Trophoblast cell (in vitro differentiated cells and primary cell): ENCODE measurements around the gene FBXO42.

Experiments used
- DNase-seq, 2 donors: peaks; one replicate each; pipeline ENCODE4 v3.0.0-alpha.2; 2016
- H2AFZ ChIP-seq: 2 replicates; pipeline ENCODE4 v1.6.1; 2013; ENCODE audit warnings: low read length, moderate library complexity, mild to moderate bottlenecking; ENCODE audit not compliant: insufficient read depth, poor library complexity
- H2AK5ac ChIP-seq: 2 replicates; pipeline ENCODE4 v1.6.1; 2013; ENCODE audit warnings: mild to moderate bottlenecking, low read length
- H2BK120ac ChIP-seq: 2 replicates; pipeline ENCODE4 v1.6.1; 2013; ENCODE audit warnings: low read length, mild to moderate bottlenecking, moderate library complexity; ENCODE audit not compliant: insufficient read depth, poor library complexity
- H2BK12ac ChIP-seq: 2 replicates; pipeline ENCODE4 v1.6.1; 2013; ENCODE audit warnings: mild to moderate bottlenecking, low read length, moderate library complexity
- H2BK5ac ChIP-seq: 2 replicates; pipeline ENCODE4 v1.6.1; 2013; ENCODE audit warnings: low read length, low read depth, moderate library complexity, mild to moderate bottlenecking; ENCODE audit not compliant: poor library complexity
- H3K14ac ChIP-seq: 2 replicates; pipeline ENCODE4 v1.6.1; 2013; ENCODE audit warnings: mild to moderate bottlenecking, low read length
- H3K18ac ChIP-seq: 2 replicates; pipeline ENCODE4 v1.6.1; 2013; ENCODE audit warnings: mild to moderate bottlenecking, low read length
- H3K23ac ChIP-seq: 2 replicates; pipeline ENCODE4 v1.6.1; 2013; ENCODE audit warnings: low read length
- H3K27ac ChIP-seq: 2 replicates; pipeline ENCODE4 v1.5.1; 2013; ENCODE audit warnings: low read depth, mild to moderate bottlenecking, inconsistent platforms, low read length, moderate library complexity
- H3K27me3 ChIP-seq: 2 replicates; pipeline ENCODE4 v1.6.1; 2013; ENCODE audit warnings: inconsistent platforms, mild to moderate bottlenecking, low read length, moderate library complexity; ENCODE audit not compliant: insufficient read depth
- H3K36me3 ChIP-seq, 2 experiments: 1 replicate in 1 of 2; 2 replicates in 1 of 2; pipeline ENCODE4 v1.6.1; 2013; ENCODE audit warnings: low read length in 2 of 2, mild to moderate bottlenecking in 2 of 2, moderate library complexity in 1 of 2; ENCODE audit not compliant: insufficient read depth in 2 of 2, control insufficient read depth in 1 of 2
- H3K4ac ChIP-seq: 2 replicates; pipeline ENCODE4 v1.6.1; 2013; ENCODE audit warnings: low read depth, mild to moderate bottlenecking, low read length, moderate library complexity
- H3K4me1 ChIP-seq, 2 experiments: 1 replicate in 1 of 2; 2 replicates in 1 of 2; pipeline ENCODE4 v1.6.1; 2013; ENCODE audit warnings: low read length in 2 of 2, mild to moderate bottlenecking in 2 of 2, moderate library complexity in 1 of 2; ENCODE audit not compliant: insufficient read depth in 2 of 2, control insufficient read depth in 1 of 2
- H3K4me2 ChIP-seq: 2 replicates; pipeline ENCODE4 v1.6.1; 2013; ENCODE audit warnings: inconsistent platforms, mild to moderate bottlenecking, low read length, moderate library complexity
- H3K4me3 ChIP-seq: 2 replicates; pipeline ENCODE4 v1.5.1; 2013; ENCODE audit warnings: mild to moderate bottlenecking, low read depth, low read length, inconsistent platforms
- H3K79me1 ChIP-seq: one replicate; pipeline ENCODE4 v1.6.1; 2013; ENCODE audit warnings: low read length
- H3K79me2 ChIP-seq: 2 replicates; pipeline ENCODE4 v1.6.1; 2013; ENCODE audit warnings: low read length, mild to moderate bottlenecking; ENCODE audit not compliant: control insufficient read depth, insufficient read depth, poor library complexity
- H3K9ac ChIP-seq: 2 replicates; pipeline ENCODE4 v1.6.1; 2013; ENCODE audit warnings: mild to moderate bottlenecking, low read length
- H3K9me3 ChIP-seq: 2 replicates; pipeline ENCODE4 v1.6.1; 2013; ENCODE audit warnings: low read depth, mild to moderate bottlenecking, control low read depth, inconsistent platforms, low read length; ENCODE audit not compliant: insufficient read depth
- H4K12ac ChIP-seq: 2 replicates; pipeline ENCODE4 v1.6.1; 2013; ENCODE audit warnings: low read depth, mild to moderate bottlenecking, low read length, moderate library complexity
- H4K8ac ChIP-seq: 2 replicates; pipeline ENCODE4 v1.6.1; 2013; ENCODE audit warnings: low read depth, mild to moderate bottlenecking, low read length, moderate library complexity
- H4K91ac ChIP-seq: one replicate; pipeline ENCODE4 v1.6.1; 2013; ENCODE audit warnings: low read depth, mild to moderate bottlenecking, low read length, moderate library complexity
- WGBS: extraction: QIAGEN DNeasy Blood & Tissue Kit; methylation state at CpG from one replicate; pipeline ENCODE4 v1.1.7; 2013; ENCODE audit warnings: missing lambda C conversion rate; ENCODE audit not compliant: insufficient read length, insufficient coverage; ENCODE audit errors: extremely low coverage; 5-methylcytosine and 5-hydroxymethylcytosine counted together

FBXO42 gene

GRCh38 chr1:16248603-16249516, 103.4 kb downstream of the FBXO42 start:
- no peak overlapping the region for H4K12ac ChIP-seq
- no peak overlapping the region for H3K4me2 ChIP-seq
- H3K23ac ChIP-seq = no peak overlapping the region
- H3K18ac ChIP-seq = no peak overlapping the region
- H3K27me3 ChIP-seq = no peaks in the 10 kb centered on the region
- H3K9ac ChIP-seq = no peak overlapping the region
- H3K14ac ChIP-seq = no peak overlapping the region
- no peak overlapping the region for H2BK5ac ChIP-seq
- H4K8ac ChIP-seq = no peak overlapping the region
- H3K4me3 ChIP-seq = no peak overlapping the region
- H3K36me3 ChIP-seq = peaks cover 20 to 27% of the 10 kb centered on the region in 2 experiments
- DNase-seq = no peak
- no peak overlapping the region for H3K27ac ChIP-seq
- no peaks in the 10 kb centered on the region for H3K9me3 ChIP-seq
- H3K79me2 ChIP-seq = no peaks in the 10 kb centered on the region
- no peak overlapping the region for H2AFZ ChIP-seq
- H4K91ac ChIP-seq = no peak overlapping the region
- H2BK120ac ChIP-seq = no peak overlapping the region
- no peak overlapping the region for H2AK5ac ChIP-seq
- no peaks in the 10 kb centered on the region for H3K79me1 ChIP-seq
- no peak overlapping the region for H2BK12ac ChIP-seq
- no peak overlapping the region for H3K4ac ChIP-seq
- no CpG with 5 or more reads among the region's 7 CpGs for WGBS
- peaks cover 2 to 4% of the 10 kb centered on the region in 2 experiments for H3K4me1 ChIP-seq

- H3K4me2 ChIP-seq = no peak overlapping the region
- no peaks in the 10 kb centered on the region for H3K27me3 ChIP-seq
- peak; percentile 22 to 27 for DNase-seq
- no peak overlapping the region for H2BK5ac ChIP-seq
- H2AFZ ChIP-seq = no peak overlapping the region
- H3K27ac ChIP-seq = no peak overlapping the region
- no peak overlapping the region for H4K8ac ChIP-seq
- H3K79me2 ChIP-seq = no peaks in the 10 kb centered on the region
- H3K9me3 ChIP-seq = no peaks in the 10 kb centered on the region
- H4K12ac ChIP-seq = no peak overlapping the region
- no peak overlapping the region for H3K4me3 ChIP-seq
- H2AK5ac ChIP-seq = no peak overlapping the region
- H3K79me1 ChIP-seq = no peaks in the 10 kb centered on the region
- no peak overlapping the region for H3K18ac ChIP-seq
- H2BK12ac ChIP-seq = no peak overlapping the region
- no CpG with 5 or more reads among the region's 8 CpGs for WGBS
- H3K36me3 ChIP-seq = peaks cover 17 to 24% of the 10 kb centered on the region in 2 experiments
- H3K4ac ChIP-seq = no peak overlapping the region
- H3K9ac ChIP-seq = no peak overlapping the region
- H3K23ac ChIP-seq = no peak overlapping the region
- peaks cover 2 to 4% of the 10 kb centered on the region in 2 experiments for H3K4me1 ChIP-seq
- H3K14ac ChIP-seq = no peak overlapping the region
- H2BK120ac ChIP-seq = no peak overlapping the region
- no peak overlapping the region for H4K91ac ChIP-seq
Observed at GRCh38 chr1:16248007-16248436, 104.3 kb downstream of the FBXO42 start.

- Histone ChIP-seq H3K4ac (no peak overlapping the region), H3K79me1 (no peaks in the 10 kb centered on the region), H3K79me2 (no peaks in the 10 kb centered on the region), H2AK5ac (no peak overlapping the region), H3K36me3 (peaks cover 17 to 24% of the 10 kb centered on the region in 2 experiments), H2BK120ac (no peak overlapping the region), H4K8ac (no peak overlapping the region), H3K23ac (no peak overlapping the region), H3K27ac (no peak overlapping the region), H3K27me3 (no peaks in the 10 kb centered on the region), H3K18ac (no peak overlapping the region), H3K4me3 (no peak overlapping the region), H3K4me1 (peaks cover 2 to 4% of the 10 kb centered on the region in 2 experiments), H4K12ac (no peak overlapping the region), H3K9ac (no peak overlapping the region), H3K9me3 (no peaks in the 10 kb centered on the region), H2BK5ac (no peak overlapping the region), H2BK12ac (no peak overlapping the region), H4K91ac (no peak overlapping the region), H3K4me2 (no peak overlapping the region), H2AFZ (no peak overlapping the region), H3K14ac (no peak overlapping the region)
- no peak for DNase-seq
- no CpG with 5 or more reads among the region's 2 CpGs for WGBS
Observed at GRCh38 chr1:16247441-16247840, 104.8 kb downstream of the FBXO42 start.

GRCh38 chr1:16246961-16247360, 105.3 kb downstream of the FBXO42 start:
- Histone ChIP-seq H3K79me2 (no peaks in the 10 kb centered on the region), H2BK120ac (no peak overlapping the region), H3K9me3 (no peaks in the 10 kb centered on the region), H4K91ac (no peak overlapping the region), H3K27me3 (no peaks in the 10 kb centered on the region), H2AK5ac (no peak overlapping the region), H2BK12ac (no peak overlapping the region), H3K4ac (no peak overlapping the region), H3K23ac (no peak overlapping the region), H3K9ac (no peak overlapping the region), H4K12ac (no peak overlapping the region), H3K4me1 (peaks cover 2 to 4% of the 10 kb centered on the region in 2 experiments), H2AFZ (no peak overlapping the region), H3K14ac (no peak overlapping the region), H3K18ac (no peak overlapping the region), H3K79me1 (no peaks in the 10 kb centered on the region), H3K4me2 (no peak overlapping the region), H3K4me3 (no peak overlapping the region), H3K36me3 (peaks cover 15 to 20% of the 10 kb centered on the region in 2 experiments), H4K8ac (no peak overlapping the region), H3K27ac (no peak overlapping the region), H2BK5ac (no peak overlapping the region)
- no CpG with 5 or more reads among the region's 5 CpGs for WGBS
- DNase-seq = no peak
